ENCODE measurements around the gene PBX1. TPM values are rescaled to one million over a fixed set of nuclear protein-coding genes. Genes with fewer than 3 reads are reported as not detected.

Gene PBX1
- total and polyA plus RNA-seq, 2 donors (not counting 3 experiments of a cell fraction or from before 2014, with no cell fraction given): 10.7 to 24.1 TPM

- no peaks in the 10 kb centered on the region for H3K4me1 ChIP-seq (ENCODE audit: control insufficient read depth, extremely low read depth, insufficient read depth, low read length)
- no peak overlapping the region for H3K9ac ChIP-seq (replicated peaks; ENCODE audit: extremely low read depth, insufficient read depth, low read length)
- H3K9me1 ChIP-seq (replicated peaks; ENCODE audit: control insufficient read depth, extremely low read depth, insufficient read depth, low read length): no peaks in the 10 kb centered on the region
- DNase-seq (ENCODE audit: low read depth, low spot score) (no peak), FAIRE-seq (no peak)
- POLR2A ChIA-PET: no interaction called here
- H3K79me2 ChIP-seq (ENCODE audit: control insufficient read depth, insufficient read depth, low read length): no peaks in the 10 kb centered on the region
- no peak overlapping the region for H3K4me3 ChIP-seq (replicated peaks in 1 of 3; ENCODE audit: insufficient read depth in 1 of 3, low read depth in 1 of 3, low read length in 3 of 3)
- H2AFZ ChIP-seq (ENCODE audit: low read depth, low read length): no peak overlapping the region
- dilution Hi-C loops (cut with MboI; ENCODE audit: extremely low pct_ligation_motif_present, low sequenced_read_pairs) (no loop called here), intact Hi-C loops (cut with micrococcal nuclease) (no loop called here)
- CTCF ChIA-PET: no interaction called here
- no peak overlapping the region for H3K27ac ChIP-seq (ENCODE audit: insufficient read depth, low read depth, low read length)
- no peak overlapping the region for H3K4me2 ChIP-seq (ENCODE audit: insufficient read depth, low read length)
- no TSS peak for BruUV-seq (replicated peaks)
- no peaks in the 10 kb centered on the region for H3K9me3 ChIP-seq (replicated peaks; ENCODE audit: control insufficient read depth, insufficient read depth, low read length)
- H3K27me3 ChIP-seq (ENCODE audit: control insufficient read depth in 2 of 2, insufficient read depth in 2 of 2, low read length in 2 of 2): no peaks in the 10 kb centered on the region
- TF ChIP-seq JUN (IDR thresholded peaks at IDR 0.05; ENCODE audit: borderline replicate concordance, insufficient read depth, insufficient read length, low read depth) (no peak), GATA2 (IDR thresholded peaks at IDR 0.05; ENCODE audit: insufficient read depth, insufficient read length, low read depth, low read length) (no peak), MAX (IDR thresholded peaks at IDR 0.05; ENCODE audit: insufficient read depth, insufficient read length) (no peak), POLR2A (IDR thresholded peaks at IDR 0.05; ENCODE audit: low read depth, low read length) (no peak), CTCF (IDR thresholded peaks at IDR 0.05; ENCODE audit: extremely low read depth in 1 of 2, insufficient read depth in 1 of 2, low read depth in 1 of 2, low read length in 2 of 2) (no peak), POLR2AphosphoS5 (IDR thresholded peaks at IDR 0.05; ENCODE audit: insufficient read depth, low read depth, low read length) (no peak), EZH2 (IDR thresholded peaks at IDR 0.05; ENCODE audit: borderline replicate concordance, low read depth, low read length, severe bottlenecking) (no peak), MYC (IDR thresholded peaks at IDR 0.05; ENCODE audit: low read depth, low read length) (no peak)
- H4K20me1 ChIP-seq (replicated peaks; ENCODE audit: control insufficient read depth, extremely low read depth, insufficient read depth, low read length): no peaks in the 10 kb centered on the region
- H3K36me3 ChIP-seq (ENCODE audit: control insufficient read depth in 2 of 2, extremely low read depth in 1 of 2, insufficient read depth in 2 of 2, low read length in 2 of 2): no peaks in the 10 kb centered on the region
Observed at GRCh38 chr1:164583196-164583595, 24.2 kb downstream of the PBX1 start.
